NOMO-1 treated with dmso at 0.1 percent for 144 hours (cell line): ENCODE measurements around the gene BOK.
"Not testable (repeated sequence)": the region's sequence is repeated elsewhere in the genome, so short reads cannot be mapped to it uniquely, and the experiment has no call there.

Experiments
- DNase-seq: peaks from one replicate; lab custom pipeline; 2025; ENCODE audit not compliant: unreplicated experiment; lab: John Stamatoyannopoulos, UW

The BOK gene

DNA sequence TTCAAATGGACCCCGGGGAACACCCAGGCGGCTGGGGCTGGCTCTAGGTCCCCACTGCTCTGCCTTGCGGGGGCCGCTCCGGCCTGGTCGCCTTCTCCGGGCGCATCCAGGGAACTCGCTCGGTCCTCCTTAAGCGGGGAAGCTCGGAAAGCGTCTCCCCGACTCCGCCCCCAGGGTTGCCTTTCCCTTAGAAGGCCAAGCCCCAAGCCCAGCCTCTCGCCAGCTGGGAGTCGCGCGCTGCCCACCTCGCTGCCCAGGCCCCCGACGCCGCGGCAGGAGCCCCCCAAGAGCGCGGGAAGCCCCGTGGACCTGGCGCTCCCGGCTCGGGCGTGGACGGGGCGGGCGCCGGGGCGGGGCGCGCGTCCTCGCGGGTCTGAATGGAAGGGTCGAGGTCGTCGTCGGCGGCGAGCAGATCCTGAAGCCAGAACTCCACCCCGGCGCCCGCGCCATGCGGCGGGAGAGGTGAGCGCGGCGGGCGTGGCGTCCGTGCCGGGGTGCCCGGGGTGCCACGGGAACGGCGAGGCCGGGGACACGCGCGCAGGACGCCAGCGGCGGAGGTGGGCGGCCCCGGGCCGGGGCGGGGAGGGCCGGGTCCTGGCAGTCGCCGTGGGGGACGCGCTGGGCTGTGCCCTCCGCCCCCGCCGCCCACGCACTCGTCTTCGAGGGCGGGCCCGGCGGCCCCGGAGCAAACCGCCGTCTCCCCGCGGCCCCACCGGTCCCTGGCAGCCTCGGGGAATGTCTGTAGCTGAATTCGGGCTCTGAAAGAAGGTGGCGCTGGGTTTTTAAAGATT, at the start of gene BOK:
Gene BOK (plus strand): TSS at position 214 of the 791 bp plus-strand sequence. CDS start 739 bp downstream, outside the sequence.
- no peak for DNase-seq

DNA sequence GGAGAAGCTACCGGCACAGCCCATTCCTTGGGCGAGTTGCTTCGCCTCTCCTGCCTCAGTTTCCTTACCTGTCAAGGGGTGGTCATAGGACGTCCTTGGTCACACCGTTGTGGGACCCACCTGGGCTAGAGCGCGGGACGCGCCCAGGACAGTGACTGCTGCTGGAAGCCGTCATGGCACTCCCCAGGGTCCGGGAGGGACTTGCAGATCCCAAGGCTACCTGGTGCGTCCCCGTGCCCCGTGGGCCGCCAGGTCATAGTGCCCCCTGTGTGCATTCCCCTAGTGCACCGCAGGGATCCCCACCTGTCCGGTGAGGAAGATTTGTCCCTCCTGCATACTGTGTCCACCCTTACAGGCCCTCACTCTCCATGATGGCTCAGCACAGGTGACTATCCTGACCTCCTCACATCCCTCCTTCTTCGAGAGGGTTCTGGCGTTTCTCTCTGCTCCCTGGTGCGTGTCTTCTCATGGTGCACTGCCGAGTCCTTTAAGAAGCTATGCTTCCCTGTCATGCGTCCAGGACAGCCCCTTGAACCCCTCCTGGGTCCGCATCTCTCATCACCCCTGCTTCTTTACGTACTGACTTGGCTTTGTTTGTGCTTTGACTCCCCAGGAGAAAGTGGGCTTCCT, 49.3 kb upstream of the BOK start:
- no peak for DNase-seq

DNA sequence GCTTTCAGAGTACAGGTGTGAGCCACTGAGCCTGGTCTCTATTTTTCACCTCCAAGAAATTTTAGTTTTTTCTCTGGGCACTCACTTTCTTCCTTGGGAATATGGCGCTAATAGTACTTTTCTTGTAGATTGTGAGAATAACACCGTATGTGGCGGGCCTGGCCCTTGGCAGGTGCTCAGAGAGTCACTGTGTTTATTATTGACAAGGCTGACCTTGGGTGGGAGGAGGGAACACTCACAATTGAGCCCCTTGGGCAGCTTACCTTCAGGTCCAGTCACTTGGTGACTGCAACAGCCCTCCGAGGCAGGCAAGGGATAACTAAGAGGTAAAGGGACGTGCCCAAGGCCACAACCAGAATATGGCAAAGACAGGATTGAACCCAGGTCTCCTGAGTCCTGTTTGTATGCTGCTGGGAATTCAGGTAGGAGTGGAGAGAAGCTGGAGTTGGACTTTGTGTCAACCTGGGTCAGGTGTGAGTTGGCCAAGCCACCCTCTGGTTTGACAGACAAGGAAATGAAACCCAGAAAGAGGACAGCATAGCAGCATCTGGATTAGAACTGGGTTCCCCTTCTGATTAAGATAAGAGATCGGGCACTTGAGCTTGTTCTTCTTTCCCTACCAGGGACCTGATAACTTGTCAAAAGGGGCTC, 47.3 kb upstream of the BOK start:
- no peak for DNase-seq

DNA sequence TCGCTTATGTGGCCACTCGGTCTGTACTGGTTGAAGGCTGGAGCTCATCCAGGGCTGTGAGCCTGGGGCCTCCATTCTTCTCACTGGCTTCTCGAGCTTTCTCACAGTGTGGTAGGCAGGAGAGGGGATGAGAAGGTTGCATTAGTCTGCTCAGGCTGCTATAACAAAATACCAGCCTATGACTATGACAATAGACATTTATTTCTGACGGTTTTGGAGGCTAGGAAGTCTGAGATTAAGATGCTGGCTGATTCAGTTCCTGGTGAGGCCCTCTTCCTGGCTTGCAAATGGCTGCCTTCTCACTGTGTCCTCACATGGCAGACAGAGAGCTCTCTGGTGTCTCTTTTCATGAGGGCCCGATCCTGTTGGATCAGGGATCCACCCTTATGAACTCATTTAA, 44.0 kb upstream of the BOK start:
- no peak for DNase-seq

- DNase-seq, result no peak
Observed at GRCh38 chr2:241514986-241515737, 43.4 kb upstream of the BOK start.

GRCh38 chr2:241516520-241516965, 42.0 kb upstream of the BOK start:
- DNase-seq, result no peak

DNA sequence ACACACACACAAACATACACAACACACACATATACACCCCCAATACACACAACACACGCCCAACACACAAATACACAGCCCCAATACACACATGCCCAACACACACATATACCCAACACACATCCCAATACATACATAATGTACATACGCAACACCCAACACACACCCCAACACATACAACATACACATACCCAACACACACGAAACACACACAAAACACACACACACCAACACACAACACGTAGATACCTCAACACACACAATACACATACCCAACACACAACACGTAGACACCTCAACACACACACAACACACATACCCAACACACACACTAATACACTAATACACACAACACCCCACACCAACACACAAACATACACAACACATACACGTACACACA, 41.2 kb upstream of the BOK start:
- no peak for DNase-seq

DNA sequence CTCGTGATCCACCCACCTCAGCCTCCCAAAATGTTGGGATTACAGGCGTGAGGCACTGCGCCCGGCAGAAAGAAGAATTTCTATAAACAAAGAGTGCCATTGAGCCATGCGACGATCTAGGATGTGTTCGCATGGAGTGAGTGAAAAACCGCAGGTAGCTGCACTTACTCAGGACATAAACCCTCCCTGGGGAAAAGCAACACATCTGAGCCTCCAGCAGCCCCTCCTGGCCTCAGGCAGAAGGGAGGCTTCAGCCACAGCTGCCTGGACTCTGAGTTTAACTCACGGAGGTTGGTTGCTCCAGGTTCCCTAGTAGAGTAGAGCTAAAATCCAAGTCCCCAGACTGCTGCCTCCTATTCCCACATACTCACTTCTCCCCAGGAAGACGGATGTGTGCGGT, 38.9 kb upstream of the BOK start:
- no peak for DNase-seq

- no peak for DNase-seq
Observed at GRCh38 chr2:241522477-241522876, 36.1 kb upstream of the BOK start.

DNA sequence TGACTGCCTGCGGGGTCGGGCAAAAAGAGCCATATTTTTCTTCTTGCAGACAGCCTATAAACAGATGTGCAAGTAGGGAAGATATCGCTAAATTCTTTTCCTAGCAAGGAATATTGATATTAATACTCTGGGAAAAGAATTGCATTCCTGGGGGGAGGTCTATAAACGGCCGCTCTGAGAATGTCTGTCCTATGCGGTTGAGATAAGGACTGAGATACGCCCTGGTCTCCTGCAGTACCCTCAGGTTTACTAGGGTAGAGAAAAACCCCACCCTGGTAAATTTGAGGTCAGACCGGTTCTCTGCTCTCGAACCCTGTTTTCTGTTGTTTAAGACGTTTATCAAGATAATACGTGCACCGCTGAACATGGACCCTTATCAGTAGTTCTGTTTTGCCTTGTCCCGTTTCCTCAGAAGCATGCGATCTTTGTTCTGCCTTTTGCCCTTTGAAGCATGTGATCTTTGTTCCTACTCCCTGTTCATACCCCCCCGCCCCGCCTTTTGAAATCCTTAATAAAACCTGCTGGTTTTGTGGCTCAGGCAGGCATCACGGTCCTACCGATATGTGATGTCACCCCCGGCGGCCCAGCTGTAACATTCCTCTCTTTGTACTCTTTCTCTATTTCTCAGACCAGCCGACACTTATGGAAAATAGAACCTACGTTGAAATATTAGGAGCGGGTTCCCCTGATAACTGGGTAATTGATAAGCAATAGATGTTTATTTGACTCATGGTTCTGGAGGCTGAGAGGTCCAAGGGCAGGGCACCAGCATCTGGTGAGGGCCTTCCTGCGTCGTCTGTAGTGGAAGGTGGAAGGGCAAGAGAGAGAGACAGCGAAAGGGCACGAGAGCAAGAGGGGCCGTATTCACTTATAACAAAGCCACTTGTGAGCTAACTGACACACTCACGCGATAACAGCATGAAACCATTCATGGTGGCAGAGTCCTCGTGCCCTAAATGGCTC, 32.4 kb upstream of the BOK start:
- not testable (repeated sequence) for DNase-seq

DNA sequence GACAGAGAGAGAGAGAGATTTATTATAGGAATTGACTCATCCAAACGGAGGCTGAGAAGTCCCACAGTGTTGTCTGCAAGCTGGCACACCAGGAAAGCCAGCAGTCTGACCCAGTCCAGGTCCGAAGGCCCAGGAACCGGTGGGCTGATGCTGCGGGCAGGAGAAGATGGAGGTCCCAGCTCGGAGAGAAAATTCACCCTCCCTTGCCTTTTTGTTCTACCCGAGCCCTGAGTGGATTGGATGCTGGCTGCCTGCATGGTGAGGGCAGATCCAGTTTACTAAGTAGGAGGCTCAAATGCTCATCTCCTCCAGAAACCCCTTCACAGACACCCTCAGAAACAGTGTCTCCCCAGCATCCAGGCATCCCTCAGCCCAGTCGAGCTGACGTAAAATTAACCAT, 28.0 kb upstream of the BOK start:
- no peak for DNase-seq

DNA sequence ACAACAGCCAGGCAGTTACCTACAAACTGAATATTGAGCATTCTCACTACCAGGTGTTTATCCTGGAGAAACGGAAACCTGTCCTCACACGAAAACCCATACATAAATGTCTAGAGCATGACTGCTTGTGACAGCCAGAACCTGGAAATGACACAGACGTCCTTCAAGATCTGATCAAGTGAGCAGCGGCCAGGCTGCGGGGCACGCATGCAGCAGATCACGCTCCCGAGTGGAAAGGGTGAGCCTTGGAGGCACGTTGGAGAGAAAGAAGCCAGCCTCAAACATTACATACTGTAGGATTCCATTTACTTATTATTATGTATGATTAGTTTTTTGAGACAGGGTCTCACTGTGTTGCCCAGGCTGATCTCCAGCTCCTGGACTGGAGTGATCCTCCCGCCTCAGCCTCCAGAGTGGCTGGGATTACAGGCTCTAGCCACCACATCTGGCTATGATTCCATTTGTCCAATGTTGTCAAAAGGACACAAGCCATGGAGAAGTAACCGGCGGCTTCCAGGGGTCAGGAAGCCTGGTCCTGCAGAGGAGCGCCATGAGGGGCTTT, 27.3 kb upstream of the BOK start:
- DNase-seq, result no peak

- DNase-seq, result no peak
Observed at GRCh38 chr2:241532168-241532567, 26.4 kb upstream of the BOK start.

DNA sequence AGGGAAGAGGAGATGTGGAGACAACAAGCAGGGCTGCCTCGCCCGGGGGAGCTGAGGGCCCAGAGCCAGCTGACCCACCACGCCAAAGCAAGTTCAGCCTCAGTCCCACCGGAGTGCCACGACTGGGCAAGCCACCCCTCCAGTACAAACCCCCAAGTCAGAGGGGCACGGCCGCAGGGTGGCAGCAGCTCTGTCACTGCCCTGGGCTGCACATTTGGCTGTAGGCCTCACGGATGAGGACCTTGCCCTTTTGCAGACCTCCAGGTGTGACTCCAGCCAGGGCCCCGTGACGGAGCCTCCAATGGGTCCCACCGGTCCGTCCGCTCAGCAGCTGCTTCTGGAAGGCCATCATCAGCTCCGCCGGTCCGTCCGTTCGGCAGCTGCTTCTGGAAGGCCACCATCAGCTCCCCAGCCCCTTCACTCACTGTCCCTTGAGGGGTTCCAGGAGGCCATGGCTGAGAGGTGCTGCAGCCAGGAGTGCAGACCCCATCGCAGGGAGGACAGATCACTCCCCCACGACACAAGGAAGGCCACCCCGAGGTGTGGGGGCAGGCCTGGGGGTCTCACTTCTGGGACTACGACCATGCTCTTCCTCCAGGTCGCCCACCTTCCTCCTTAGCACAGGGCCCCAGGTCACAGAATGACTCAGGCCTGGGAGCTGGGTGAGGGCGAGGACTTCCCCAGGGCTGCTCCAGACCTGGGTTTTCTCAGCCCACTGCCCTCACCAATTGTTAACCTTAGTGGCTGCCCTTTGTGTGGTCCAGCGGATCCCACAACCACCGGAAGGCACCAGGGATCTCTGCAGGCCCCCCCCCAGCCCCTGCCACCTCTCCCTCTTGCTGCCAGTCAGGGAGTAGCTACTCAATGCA, 25.6 kb upstream of the BOK start:
- DNase-seq, result no peak

- no peak for DNase-seq
Observed at GRCh38 chr2:241534293-241534692, 24.3 kb upstream of the BOK start.

DNA sequence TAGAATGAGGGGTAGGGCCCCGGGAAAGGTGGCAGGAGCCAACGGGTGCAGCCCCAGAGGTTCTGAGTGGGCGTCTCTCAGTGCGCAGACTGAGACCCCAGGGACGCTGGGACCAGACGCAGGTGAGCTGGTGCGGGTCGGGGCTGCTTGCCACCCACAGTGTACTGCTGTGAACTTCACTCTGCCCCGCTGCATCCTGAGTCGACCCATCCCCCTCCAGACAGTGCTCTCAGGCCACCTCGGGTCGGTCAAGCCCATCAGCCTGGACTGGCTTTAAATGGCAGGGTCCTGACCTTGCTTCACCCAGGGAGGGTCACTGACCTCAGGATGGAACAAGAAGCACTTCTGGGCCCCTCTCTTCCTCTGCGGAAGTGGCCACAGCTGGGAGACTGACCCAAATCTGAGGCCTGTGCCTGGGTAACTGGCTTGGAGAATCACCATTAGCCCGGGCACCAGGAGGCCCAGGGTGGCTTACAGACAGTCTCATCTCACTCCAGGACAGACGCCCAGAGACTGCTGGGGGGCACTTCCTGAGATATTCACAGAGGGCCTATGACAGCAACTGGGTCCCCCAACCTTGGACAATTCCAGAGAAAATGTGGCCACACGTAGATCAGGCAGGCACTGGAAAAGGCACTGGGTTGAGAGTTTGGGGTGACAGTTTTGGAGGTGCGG, 23.7 kb upstream of the BOK start:
- no peak for DNase-seq

- DNase-seq, result no peak
Observed at GRCh38 chr2:241535871-241536655, 22.5 kb upstream of the BOK start.
